SH-SY5Y (cell line): ENCODE results near the gene HLF.

ENCODE experiments used
- GATA2 ChIP-seq: IDR thresholded peaks from 2 replicates; pipeline ENCODE4 v1.6.1; 2011; ENCODE audit warnings: mild to moderate bottlenecking, low read depth, low read length
- GATA3 ChIP-seq: IDR thresholded peaks from 2 replicates; pipeline ENCODE4 v1.6.1; 2011; ENCODE audit warnings: low read depth, mild to moderate bottlenecking, low read length, moderate library complexity

DNA sequence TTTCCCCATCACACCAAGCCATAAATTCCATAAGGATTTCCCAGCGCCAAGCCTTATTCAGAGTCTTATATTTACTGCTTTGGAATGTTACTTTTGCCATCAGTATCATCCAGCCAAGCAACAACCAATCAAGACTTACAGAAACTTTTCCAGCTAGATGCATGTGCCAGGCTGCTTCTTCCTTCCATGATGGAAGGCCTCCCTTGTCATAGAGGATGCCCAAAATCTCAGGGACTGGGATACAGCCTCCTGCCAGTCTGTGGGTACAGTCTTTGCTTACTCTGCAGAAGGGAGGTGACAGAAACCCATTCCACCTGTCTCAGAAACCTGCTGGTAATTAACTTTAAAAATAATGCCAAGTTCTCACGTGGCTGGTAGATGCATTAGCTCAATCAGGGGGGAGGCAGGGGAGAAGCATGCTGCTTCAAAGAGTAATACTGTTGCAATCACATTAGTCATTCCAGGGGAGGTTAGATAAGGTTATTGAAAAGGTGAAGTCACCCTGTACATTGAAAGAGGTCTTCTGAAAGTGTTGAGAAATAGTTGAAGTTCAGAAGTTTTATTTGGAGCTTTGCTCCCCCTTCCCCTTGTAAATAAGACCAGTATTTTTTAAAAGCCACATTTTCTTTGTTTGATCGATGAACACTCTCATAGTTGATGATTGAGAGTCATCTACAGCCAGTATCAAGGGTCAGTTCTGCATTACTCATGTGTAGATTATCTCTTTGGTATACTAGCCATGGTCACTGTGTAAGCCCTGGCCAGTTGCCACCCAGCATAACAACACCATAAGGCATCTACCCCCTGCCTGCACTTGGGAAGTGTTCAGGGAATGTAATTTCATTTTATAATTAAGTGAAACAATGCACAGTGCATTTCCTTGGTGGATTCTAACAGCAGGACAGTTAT lies 22.2 kb downstream of the HLF start:
- TF ChIP-seq GATA3 (no peak), GATA2 (no peak)
